IMR-90 (cell line): ENCODE measurements around the gene SEC14L1. TPM values are rescaled to one million over a fixed set of nuclear protein-coding genes. Genes with fewer than 3 reads are reported as not detected.

Experiments used
- ATAC-seq: fragments of 200-7000 bp; cut with Tn5 transposase; 2 replicates; pipeline ENCODE4 v1.9.1; 2020; ENCODE audit warnings: low read depth, mild to moderate bottlenecking, moderate library complexity
- BruUV-seq: library from RNA; stranded (reverse); fragments of 400-500 nt; replicated peaks from 2 replicates; lab custom pipeline; 2021; lab: Mats Ljungman, UMichigan
- CTCF ChIA-PET: fragments of 300-600 bp; formaldehyde crosslinking; extraction: SDS; loops from one replicate; lab custom pipeline; 2021; ENCODE audit warnings: antibody characterized with exemption; lab: Yijun Ruan, JAX
- POLR2A ChIA-PET: fragments of 300-600 bp; sonication (Branson Sonifier 250); formaldehyde crosslinking; loops from one replicate; lab custom pipeline; 2022; ENCODE audit warnings: antibody characterized with exemption; ENCODE audit not compliant: unreplicated experiment; lab: Charles Lee
- DNase-seq: peaks from one replicate; pipeline ENCODE4 v3.0.0; 2013
- H2AFZ ChIP-seq: replicated peaks from 2 replicates; pipeline ENCODE3; 2013; ENCODE audit warnings: low read length, mild to moderate bottlenecking; ENCODE audit not compliant: poor library complexity
- H2AK5ac ChIP-seq: 2 replicates; pipeline ENCODE4 v1.6.1; 2013; ENCODE audit warnings: low read depth, low read length, inconsistent platforms
- H2AK9ac ChIP-seq: replicated peaks from 2 replicates; pipeline ENCODE3; 2013; ENCODE audit warnings: mild to moderate bottlenecking, low read depth, low read length, moderate library complexity; ENCODE audit not compliant: poor library complexity
- H2BK120ac ChIP-seq: 2 replicates; pipeline ENCODE4 v1.6.1; 2013; ENCODE audit warnings: low read depth, low read length, inconsistent platforms
- H2BK15ac ChIP-seq: 3 replicates; pipeline ENCODE4 v1.6.1; 2013; ENCODE audit warnings: low read depth, low read length, inconsistent platforms
- H2BK20ac ChIP-seq: 2 replicates; pipeline ENCODE4 v1.6.1; 2013; ENCODE audit warnings: low read depth, mild to moderate bottlenecking, inconsistent platforms, low read length, moderate library complexity
- H2BK5ac ChIP-seq: 2 replicates; pipeline ENCODE4 v1.6.1; 2013; ENCODE audit warnings: mild to moderate bottlenecking, low read depth, low read length, inconsistent platforms; ENCODE audit not compliant: poor library complexity, severe bottlenecking
- H3K14ac ChIP-seq: replicated peaks from 2 replicates; pipeline ENCODE4 v1.6.1; 2013; ENCODE audit warnings: low read depth, low read length, inconsistent platforms
- H3K18ac ChIP-seq: 2 replicates; pipeline ENCODE4 v1.6.1; 2013; ENCODE audit warnings: low read depth, low read length, control low read depth
- H3K23ac ChIP-seq: 2 replicates; pipeline ENCODE4 v1.6.1; 2013; ENCODE audit warnings: low read depth, low read length, inconsistent platforms
- H3K27ac ChIP-seq: 2 replicates; pipeline ENCODE4 v1.5.1; 2013; ENCODE audit warnings: mild to moderate bottlenecking, control low read depth, low read length; ENCODE audit not compliant: insufficient read depth
- H3K27me3 ChIP-seq: 2 replicates; pipeline ENCODE4 v1.6.1; 2013; ENCODE audit warnings: low read length; ENCODE audit not compliant: control insufficient read depth, insufficient read depth
- H3K36me3 ChIP-seq: 2 replicates; pipeline ENCODE4 v1.6.1; 2013; ENCODE audit warnings: low read length, mixed read lengths; ENCODE audit not compliant: control insufficient read depth, insufficient read depth
- H3K4ac ChIP-seq: 2 replicates; pipeline ENCODE4 v1.6.1; 2013; ENCODE audit warnings: low read depth, low read length, inconsistent platforms
- H3K4me1 ChIP-seq: 2 replicates; pipeline ENCODE4 v1.6.1; 2013; ENCODE audit warnings: low read length, mixed read lengths; ENCODE audit not compliant: control insufficient read depth, insufficient read depth
- H3K4me2 ChIP-seq: 2 replicates; pipeline ENCODE4 v1.6.1; 2013; ENCODE audit warnings: low read depth, mild to moderate bottlenecking, control low read depth, low read length, moderate library complexity
- H3K4me3 ChIP-seq: 2 replicates; pipeline ENCODE4 v1.5.1; 2013; ENCODE audit warnings: low read depth, mild to moderate bottlenecking, control low read depth, low read length, moderate library complexity; ENCODE audit not compliant: insufficient read depth
- H3K56ac ChIP-seq: 2 replicates; pipeline ENCODE4 v1.6.1; 2013; ENCODE audit warnings: low read length, inconsistent platforms; ENCODE audit not compliant: insufficient read depth; ENCODE audit errors: extremely low read depth
- H3K79me1 ChIP-seq, 2 experiments: 2 replicates each; pipeline ENCODE4 v1.6.1; 2013; ENCODE audit warnings: low read length in 2 of 2, inconsistent platforms in 1 of 2, low read depth in 1 of 2
- H3K9ac ChIP-seq: 2 replicates; pipeline ENCODE4 v1.6.1; 2013; ENCODE audit warnings: low read depth, low read length, control low read depth
- H3K9me1 ChIP-seq: 2 replicates; pipeline ENCODE4 v1.6.1; 2013; ENCODE audit warnings: low read length, inconsistent platforms; ENCODE audit not compliant: insufficient read depth
- H3K9me3 ChIP-seq: 2 replicates; pipeline ENCODE4 v1.6.1; 2013; ENCODE audit warnings: low read length; ENCODE audit not compliant: control insufficient read depth, insufficient read depth
- H4K20me1 ChIP-seq: 2 replicates; pipeline ENCODE4 v1.6.1; 2013; ENCODE audit warnings: low read length, inconsistent platforms; ENCODE audit not compliant: insufficient read depth
- H4K5ac ChIP-seq: 2 replicates; pipeline ENCODE4 v1.6.1; 2013; ENCODE audit warnings: mild to moderate bottlenecking, low read depth, low read length, control low read depth
- H4K8ac ChIP-seq, 2 experiments: 2 replicates each; pipeline ENCODE4 v1.6.1; 2013; ENCODE audit warnings: low read depth in 2 of 2, low read length in 2 of 2, control low read depth in 1 of 2, inconsistent platforms in 1 of 2
- H4K91ac ChIP-seq: 2 replicates; pipeline ENCODE4 v1.6.1; 2013; ENCODE audit warnings: low read depth, low read length, inconsistent platforms; ENCODE audit not compliant: insufficient read depth
- BHLHE40 ChIP-seq: fragments of 150-350 bp; IDR thresholded peaks from 2 replicates; pipeline ENCODE4 v1.6.1; 2016; ENCODE audit warnings: mild to moderate bottlenecking, low read depth, low read length
- CEBPB ChIP-seq: IDR thresholded peaks from 2 replicates; pipeline ENCODE4 v1.6.1; 2012; ENCODE audit warnings: low read depth, low read length, improper control_type of control experiment
- SMC3 ChIP-seq: fragments of 150-350 bp; IDR thresholded peaks from 2 replicates; pipeline ENCODE4 v1.6.1; 2016; ENCODE audit warnings: low read depth, mild to moderate bottlenecking, antibody characterized with exemption, low read length, moderate library complexity
- WGBS, 2 experiments: methylation state at CpG; one replicate each; pipeline versions ENCODE4 v1.1.5 to v1.1.7; 2013; ENCODE audit warnings: missing lambda C conversion rate in 2 of 2; ENCODE audit not compliant: insufficient read length in 1 of 2; ENCODE audit errors: extremely low coverage in 2 of 2; 5-methylcytosine and 5-hydroxymethylcytosine counted together
- dilution Hi-C: fragments of 300-500 bp; cut with HindIII; formaldehyde crosslinking; loops from one replicate; pipeline ENCODE4 v1.14.3; 2018; ENCODE audit warnings: low sequenced_read_pairs; ENCODE audit not compliant: unreplicated experiment
- in situ Hi-C: fragments of 300-500 bp; cut with MboI; formaldehyde crosslinking; loops from 3 replicates; pipeline ENCODE4 v1.14.3; 2019; ENCODE audit warnings: low sequenced_read_pairs, inconsistent platforms, mixed read lengths
- intact Hi-C: fragments of 100-400 bp; cut with micrococcal nuclease; formaldehyde crosslinking; loops from 2 replicates; pipeline ENCODE4 v1.10.0; 2022
- polyA plus RNA-seq, 3 experiments: library from polyadenylated mRNA; depleted of rRNA; stranded (reverse); fragments of >200 nt; gene quantifications; 2 replicates each; pipeline ENCODE4 v1.2.3, GENCODE V29; 2012; ENCODE audit warnings: low replicate concordance in 1 of 3
- total RNA-seq: library from RNA; depleted of rRNA; stranded (reverse); fragments of >200 nt; gene quantifications from 2 replicates; pipeline ENCODE4 v1.2.3, GENCODE V29; 2012

SEC14L1 gene
- total and polyA plus RNA-seq, 2 of the 4 experiments (the other 2 are of a cell fraction) = 24.9 to 35.8 TPM

- dilution Hi-C loops = no loop called here
- H2BK5ac ChIP-seq = no peak overlapping the region
- no peak overlapping the region for H3K4me3 ChIP-seq
- no peak overlapping the region for H3K4me2 ChIP-seq
- no TSS peak for BruUV-seq
- no peak overlapping the region for H2BK15ac ChIP-seq
- WGBS, 2 experiments = 100% methylated on average over 1 of the region's 11 CpGs; no CpG with 5 or more reads in 1 of the 2 experiments
- H2AK9ac ChIP-seq = no peak overlapping the region
- H3K9me3 ChIP-seq = peaks cover 5% of the 10 kb centered on the region
- no peaks in the 10 kb centered on the region for H3K36me3 ChIP-seq
- H2AFZ ChIP-seq = no peak overlapping the region
- ChIA-PET CTCF (no interaction called here), POLR2A (no interaction called here)
- H3K27me3 ChIP-seq = no peaks in the 10 kb centered on the region
- H3K27ac ChIP-seq = no peak overlapping the region
- H4K91ac ChIP-seq = no peak overlapping the region
- H2BK120ac ChIP-seq = no peak overlapping the region
- no peak overlapping the region for H2BK20ac ChIP-seq
- H3K9me1 ChIP-seq = no peaks in the 10 kb centered on the region; the same call in 1 of the 2 replicates
- no peak overlapping the region for H3K18ac ChIP-seq
- no peak overlapping the region for H3K56ac ChIP-seq
- H3K4me1 ChIP-seq = peaks cover 9% of the 10 kb centered on the region
- H3K23ac ChIP-seq = no peak overlapping the region
- no peak for TF ChIP-seq SMC3
- no peak for TF ChIP-seq CEBPB
- no peak for TF ChIP-seq BHLHE40
- H4K20me1 ChIP-seq = no peaks in the 10 kb centered on the region; the same call in 1 of the 2 replicates
- H4K8ac ChIP-seq = no peak overlapping the region
- DNase-seq (no peak), ATAC-seq (no peak)
- no peak overlapping the region for H3K9ac ChIP-seq
- no peak overlapping the region for H4K5ac ChIP-seq
- H3K14ac ChIP-seq = no peak overlapping the region
- no peaks in the 10 kb centered on the region for H3K79me1 ChIP-seq
- H3K4ac ChIP-seq = no peak overlapping the region
- intact Hi-C loops = no loop called here
- 0 out of 2 replicates have a peak overlapping the region, but pooled peaks have one; percentile 46 for H2AK5ac ChIP-seq
- in situ Hi-C loops = loop anchor here (25.0 kb wide), 1 partner anchor 369 kb away; the partner anchor contains the start of gene MGAT5B
Observed at GRCh38 chr17:77231076-77231871, 90.5 kb downstream of the SEC14L1 start.
